ENCODE data around the gene MTMR3.
"Not testable (repeated sequence)": the region's sequence is repeated elsewhere in the genome, so short reads cannot be mapped to it uniquely, and the experiment has no call there.

The MTMR3 gene

DNA sequence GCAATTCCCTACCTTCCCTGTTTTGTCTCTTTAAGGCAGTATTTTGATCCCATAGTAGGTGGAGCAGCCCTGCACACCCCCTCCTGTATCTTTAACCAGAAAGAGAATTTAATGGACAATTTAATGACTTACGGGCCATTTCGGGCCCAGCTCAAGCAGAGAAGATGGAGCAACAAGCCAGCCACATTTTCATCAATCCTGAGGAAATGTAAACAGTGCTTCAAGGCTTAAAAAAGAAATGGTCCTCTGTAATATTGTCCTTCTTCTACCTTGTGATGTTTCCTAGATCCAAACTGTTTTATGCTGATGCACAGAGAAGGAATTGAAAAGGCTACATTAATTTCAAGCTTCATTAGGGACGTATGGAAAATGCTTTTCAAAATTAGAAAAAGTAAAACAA, 88.6 kb downstream of the MTMR3 start:
- no peak for DNase-seq

DNA sequence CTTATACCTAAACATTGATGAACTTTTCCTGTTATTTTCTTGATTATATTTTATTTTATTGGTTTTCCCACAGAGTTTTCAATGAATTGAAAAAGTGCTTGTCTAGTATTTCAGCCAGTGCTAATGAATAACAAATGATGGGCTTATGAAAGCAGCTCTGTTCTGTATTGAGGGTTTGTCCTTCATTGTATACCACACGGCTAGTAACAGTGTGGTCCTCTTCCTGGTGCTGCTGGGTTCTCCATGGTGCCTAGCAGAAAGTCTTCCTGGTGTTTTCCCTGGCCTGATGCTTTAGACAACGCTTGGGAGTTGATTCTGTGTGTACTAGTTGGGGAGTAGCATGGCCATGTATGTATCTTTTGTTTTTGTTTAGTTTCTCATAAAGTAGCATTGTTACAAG, 89.1 kb downstream of the MTMR3 start:
- DNase-seq, result no peak

DNA sequence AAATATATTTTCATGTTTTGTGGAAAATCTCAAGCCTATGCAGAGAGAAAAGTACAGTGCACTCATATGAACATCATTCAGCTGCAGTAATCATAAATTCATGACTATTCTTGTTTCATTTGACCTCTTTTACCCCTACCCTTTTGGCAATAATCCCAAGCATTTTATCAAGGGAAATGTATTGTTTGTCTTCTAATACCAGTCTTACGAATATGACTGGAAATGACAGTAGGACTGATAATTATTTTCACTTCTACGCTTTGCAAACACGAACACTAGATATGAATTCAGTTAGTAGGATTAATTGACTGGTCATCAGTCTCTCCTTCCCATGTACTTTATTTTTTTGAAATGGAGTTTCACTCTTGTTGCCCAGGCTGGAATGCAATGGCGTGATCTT, 90.3 kb downstream of the MTMR3 start:
- no peak for DNase-seq

DNA sequence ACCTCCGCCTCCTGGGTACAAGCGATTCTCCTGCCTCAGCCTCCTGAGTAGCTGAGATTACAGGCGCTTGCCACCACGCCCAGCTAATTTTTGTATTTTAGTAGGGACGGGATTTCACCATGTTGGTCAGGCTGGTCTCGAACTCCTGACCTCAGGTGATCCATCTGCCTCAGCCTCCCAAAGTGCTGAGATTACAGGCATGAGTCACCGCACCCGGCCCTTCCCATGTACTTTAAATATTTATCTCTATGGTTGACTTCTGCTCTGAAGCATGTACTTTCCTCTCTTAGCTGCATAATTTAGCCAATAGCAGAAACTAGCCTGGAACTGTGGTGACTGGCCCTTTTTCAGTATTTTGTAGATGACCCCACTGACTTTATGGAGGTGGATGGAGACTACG, 90.7 kb downstream of the MTMR3 start:
- not testable (repeated sequence) for DNase-seq

DNA sequence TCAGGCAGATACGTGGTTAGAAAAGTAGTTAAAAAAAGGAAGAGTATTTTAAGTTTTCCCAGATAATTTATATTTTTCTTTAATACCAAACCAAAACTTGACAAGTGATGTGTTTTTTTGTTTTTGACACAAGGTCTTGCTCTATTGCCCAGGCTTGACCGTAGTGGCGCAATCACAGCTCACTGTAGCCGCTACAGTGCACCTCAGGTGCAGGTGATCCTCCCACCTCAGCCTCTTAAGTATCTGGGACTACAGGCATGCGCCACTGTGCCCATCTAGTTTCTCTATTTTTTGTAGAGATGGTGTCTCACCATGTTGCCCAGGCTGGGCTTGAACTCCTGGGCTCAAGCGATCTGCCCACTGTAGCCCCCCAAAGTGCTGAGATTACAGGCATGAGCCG, 92.5 kb downstream of the MTMR3 start:
- no peak for DNase-seq

DNA sequence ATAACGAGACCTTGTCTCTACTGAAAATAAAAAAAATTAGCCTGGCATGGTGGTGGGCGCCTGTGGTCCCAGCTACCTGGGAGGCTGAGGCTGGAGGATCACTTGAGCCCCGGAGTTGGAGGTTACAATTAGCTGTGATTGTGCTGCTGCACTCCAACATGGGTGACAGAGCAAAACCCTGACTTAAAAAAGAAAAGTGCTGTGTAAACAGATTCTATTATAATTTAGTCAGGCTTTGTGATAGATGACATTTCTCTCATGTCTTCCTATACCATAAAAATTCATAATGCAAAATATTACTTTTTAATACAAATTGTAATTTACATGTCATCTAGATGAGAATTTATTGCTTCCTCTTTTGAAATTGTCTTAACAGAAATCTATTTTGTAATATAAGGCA, 94.1 kb downstream of the MTMR3 start:
- DNase-seq, result no peak

DNA sequence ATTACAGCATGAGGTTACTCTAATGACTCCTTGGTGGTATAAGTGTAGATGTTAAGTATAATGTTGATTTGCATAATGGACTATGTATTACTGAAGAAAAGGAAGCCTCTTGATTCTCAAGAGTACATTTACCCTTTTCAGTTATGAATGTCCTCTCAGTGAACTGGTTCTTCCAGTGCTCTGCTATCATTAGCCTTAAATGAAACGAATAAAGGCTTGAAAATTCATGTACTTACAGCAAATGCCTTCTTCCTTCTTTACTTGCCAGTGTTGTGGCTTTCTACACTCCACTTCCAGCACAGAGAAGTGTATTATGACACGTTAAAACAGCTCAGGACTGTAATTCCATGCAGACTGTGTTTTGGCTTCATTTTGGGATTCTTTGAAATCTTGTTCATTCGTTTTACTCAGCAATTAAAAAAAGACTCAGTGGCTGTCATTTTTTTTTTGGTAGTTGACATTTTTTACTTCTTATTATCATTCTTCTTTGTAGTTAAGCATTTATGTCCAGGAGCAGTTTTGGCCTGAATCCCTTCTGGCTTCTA, 96.9 kb downstream of the MTMR3 start:
- DNase-seq, result no peak

DNA sequence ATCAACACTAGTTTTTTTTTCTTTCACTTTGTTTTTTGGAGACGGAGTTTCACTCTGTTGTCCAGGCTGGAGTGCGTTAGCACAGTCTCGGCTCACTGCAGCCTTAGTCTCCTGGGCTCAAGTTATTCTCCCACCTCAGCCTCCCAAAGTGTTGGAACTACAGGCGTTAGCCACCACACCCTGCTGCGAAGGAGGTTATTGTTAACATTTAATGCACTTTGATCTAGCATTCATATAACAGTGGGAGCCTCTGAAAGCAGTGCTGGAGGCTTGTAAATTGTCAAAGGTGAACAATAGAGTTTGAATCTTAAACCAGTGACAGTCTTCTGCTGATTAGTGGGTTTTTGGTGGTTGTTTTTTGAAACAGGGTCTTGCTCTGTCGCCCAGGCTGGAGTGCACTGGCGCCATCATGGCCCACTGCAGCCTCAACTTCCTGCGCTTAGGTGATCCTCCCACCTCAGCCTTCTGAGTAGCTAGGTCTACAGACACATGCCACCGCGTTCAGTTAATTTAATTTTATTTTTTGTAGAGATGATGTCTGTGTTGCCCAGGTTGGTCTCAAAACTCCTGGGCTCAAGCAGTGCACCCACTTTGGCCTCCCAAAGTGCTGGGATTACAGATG, 100.4 kb downstream of the MTMR3 start:
- DNase-seq, result no peak

DNA sequence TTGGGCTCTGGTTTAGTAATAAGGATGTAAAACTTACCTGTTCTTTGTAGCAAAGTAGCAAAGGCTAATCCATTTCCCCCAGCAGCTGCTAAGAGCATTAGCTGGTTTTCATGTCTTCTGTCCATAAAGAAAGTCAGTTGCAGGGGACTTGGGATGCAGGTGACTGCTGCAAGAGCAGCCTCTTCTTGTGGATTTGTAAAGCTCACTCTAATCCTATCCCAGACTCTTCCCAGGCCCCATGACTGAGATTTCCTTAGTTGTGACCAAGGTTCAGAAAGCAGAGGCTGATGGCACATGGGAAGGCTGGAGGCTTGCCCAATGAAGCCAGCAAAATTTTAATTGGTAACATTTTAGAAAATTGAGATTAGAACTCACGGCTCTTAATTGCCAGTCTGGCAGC, 102.9 kb downstream of the MTMR3 start:
- no peak for DNase-seq

DNA sequence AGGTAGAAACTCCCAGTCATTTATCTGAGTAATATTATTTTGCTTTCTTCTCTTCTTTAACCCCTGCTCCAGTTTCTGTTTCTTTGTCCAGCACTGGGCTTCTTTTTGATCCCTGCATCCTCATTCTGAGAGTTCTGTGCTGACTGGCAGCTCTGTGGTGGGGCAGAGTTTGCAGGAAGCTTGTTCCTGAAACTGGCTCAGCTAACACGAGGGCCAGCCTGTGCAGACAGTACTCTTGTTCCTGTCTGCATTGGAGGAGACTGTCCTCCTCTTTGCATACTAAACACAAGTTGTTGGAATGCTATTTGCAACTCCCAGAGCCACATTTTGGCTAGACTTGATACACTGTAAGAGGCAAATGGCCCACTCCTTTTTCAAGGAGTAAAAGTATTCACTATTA, 104.2 kb downstream of the MTMR3 start:
- DNase-seq, result peak in 1 of 5 experiments; percentile 12

DNA sequence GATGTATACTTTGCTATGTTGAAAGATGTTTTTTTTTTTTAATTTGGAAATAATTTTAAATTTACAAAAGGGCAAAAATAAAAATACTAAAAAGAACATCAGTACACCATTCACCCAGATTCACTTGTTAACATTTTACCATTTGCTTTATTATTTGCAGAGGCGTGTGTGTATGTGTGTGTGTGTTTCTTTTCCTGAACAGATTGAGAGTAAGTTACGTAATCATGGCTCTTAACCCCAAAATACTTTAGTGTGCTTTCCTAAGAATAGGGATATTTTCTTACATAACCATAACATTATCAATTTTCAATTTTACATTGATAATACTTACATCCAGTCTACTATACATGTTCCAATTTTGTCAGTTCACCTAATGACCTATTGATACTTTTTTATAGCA, 105.7 kb downstream of the MTMR3 start:
- DNase-seq, result no peak

DNA sequence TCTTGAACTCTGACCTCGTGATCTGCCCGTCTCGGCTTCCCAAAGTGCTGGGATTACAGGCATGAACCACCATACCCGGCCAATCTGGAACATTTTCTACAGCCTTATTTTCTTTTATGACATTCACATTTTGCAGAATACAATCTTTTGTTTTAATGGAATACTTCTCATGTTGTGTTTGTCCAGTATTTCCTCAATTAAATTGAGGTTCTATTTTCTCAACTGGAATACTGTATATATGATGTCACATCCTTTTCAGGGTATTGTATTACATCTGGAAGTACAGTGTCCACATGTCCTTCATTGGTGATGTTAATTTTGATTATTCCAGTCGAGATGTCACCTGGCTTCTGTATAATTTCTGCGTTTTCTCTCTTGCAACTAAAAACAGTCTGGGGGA, 106.5 kb downstream of the MTMR3 start:
- no peak for DNase-seq

DNA sequence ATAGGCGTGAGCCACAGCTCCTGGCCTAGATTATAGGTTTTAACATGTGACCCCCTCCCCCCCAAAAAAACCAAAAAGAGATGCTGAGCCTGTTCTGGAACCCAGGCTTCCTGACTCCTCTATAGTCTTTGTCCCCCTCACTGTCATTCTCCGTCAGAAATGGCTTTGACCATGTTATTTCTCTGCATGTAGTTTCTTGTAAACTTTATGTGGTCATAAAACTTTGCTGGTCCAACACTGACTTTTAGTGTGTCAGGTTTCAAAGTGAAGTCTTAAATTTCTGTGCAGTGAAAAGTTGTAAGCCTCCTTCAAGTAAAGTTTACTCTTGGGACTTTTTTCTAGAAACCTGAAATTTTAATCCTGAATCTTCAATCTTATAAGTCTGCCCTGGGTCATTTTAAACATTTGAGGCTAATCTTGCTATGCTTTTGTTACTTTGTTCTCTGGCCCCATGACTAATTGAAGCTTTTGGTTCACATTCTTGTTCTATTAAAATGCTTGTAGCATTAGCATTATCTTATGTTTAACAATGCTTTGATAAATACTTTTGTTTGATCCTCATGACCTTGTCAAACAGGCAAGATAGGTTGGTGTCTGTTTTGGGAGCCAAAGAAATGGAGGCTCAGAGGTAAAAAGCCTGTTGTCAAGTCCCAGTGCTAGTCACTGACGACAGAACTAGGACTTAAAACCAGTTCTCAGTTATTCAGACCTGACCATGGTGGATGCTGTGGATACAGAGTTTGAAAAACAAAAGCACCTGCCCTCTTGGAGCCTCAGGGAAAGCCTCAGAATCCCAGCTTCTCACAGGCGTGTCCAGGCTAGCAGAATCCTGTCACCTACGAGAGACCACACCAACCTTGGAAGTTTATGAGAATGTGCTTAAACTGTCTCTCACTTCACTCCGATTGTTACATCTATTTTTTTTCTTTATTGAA, 109.6 kb downstream of the MTMR3 start:
- DNase-seq, result no peak

DNA sequence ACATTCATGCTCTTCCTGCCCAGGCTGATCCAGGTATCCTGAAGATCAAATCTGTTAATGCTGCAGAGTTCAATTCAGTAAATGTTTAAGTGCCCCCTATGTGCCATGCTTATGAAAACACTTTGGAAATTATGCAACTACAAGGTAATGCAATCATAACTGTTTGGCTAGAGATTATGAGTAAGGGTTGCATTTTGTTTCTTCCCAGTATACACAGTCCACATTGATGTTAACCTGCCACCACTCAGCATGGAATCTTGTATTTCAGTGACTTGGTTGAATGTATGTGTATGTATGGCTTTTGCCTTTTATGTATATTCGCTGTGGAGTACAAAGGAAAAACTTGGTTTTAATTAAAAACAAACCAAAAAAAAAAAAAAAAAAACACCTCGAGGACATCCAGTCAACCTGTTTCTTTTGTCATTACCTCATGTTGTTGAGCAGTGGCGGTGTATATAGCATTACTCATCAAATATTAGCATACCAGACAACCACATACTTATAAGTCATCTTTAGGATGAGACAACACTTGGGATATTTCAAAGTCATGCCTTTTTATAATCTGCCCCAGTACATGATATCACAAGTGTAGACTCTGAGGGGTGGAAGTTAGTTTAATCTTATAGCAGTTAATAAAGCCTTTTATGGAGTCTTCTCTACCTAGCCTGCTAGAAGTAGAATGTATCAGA, 111.2 kb downstream of the MTMR3 start:
- no peak for DNase-seq

DNA sequence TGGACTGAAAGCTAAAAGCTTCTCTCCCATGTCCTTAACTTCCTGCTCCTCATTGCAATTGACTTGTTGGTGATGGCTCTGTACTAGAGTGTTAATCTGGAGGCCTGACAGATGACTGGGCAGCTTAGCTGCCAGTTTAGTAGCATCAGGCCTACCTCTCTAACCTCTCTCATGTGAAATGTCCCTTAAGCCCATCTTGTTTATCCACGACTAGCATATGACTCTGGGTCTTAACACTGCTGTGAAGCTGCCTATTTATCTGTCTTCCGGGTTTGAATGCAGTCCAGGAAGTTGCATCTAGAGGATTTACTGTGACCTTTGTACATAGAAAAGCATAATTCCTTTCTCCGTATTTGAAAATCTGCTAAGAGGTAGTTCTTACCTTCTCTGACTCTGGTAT, 112.0 kb downstream of the MTMR3 start:
- DNase-seq, result peak in 1 of 5 experiments; percentile 6

DNA sequence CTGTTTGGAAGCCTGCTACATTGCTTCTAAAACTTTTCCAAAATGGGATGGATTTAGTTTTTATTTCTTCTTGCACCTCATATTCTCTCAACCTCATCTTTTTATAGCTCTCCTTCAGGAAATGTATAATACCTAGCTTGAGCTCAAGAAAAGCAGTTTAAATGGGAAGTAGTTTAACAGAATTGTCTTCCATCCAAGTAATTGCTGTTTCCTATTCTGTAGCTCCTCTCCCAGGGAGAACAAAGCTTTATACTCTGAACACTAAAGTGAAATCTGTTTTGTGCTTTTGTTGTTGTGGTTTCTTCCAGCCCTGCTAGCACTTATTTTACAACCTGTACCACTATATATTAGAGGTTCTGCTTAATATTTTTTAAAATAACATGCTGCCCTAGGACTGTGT, 114.1 kb downstream of the MTMR3 start:
- no peak for DNase-seq

DNA sequence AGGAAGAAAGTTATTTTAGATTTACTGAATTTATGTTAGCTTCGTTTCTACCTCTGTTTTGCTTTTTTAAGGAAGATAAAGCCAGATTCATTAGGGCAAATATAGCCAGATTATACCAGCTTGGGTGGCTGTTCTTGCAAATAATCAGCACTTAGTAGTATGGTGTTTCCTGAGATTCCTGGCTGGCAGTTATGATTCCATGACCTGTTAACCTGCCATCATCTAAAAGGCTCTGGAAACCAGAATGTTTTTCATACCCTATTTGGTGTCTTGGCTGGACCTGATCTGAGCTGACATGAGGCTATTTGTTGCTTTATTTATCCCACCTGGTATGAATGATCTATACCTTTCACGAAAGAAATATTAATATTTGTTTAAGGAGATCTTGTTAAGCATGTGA, 114.5 kb downstream of the MTMR3 start:
- DNase-seq, result no peak

DNA sequence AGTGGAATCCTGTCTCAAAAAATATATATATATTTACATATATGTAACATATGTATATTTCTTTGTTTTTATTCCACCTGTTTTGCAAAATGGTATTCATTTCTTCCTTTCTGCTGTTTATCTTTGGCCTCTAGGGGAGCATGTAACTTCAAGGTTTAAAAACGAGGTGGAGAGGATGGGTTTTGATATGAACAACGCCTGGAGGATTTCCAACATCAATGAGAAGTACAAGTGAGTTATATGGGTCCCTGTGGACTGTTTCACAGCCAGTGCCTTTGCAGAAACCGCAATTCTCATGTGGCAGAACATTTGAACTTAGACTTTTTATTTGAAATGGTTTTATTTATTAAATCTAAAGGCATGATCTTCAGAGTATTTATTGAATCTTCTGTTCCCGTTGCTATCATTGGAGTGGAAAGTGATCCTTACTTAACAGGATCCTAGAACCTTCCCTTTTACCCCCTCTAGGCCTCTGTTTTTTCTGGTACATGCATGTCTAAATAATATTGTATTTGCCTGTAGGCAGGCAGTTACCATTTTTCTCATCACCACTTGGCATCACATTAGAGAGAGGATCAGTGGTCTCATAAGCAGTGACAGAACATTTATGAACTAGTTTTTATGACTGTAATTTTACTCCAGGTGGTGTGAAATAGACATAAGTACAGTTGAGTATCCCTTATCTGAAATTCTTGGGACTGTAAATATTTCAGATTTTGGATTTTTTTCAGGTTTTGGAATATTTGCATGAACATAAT, 115.8 kb downstream of the MTMR3 start:
- DNase-seq, result peak in 1 of 5 experiments; percentile 35

DNA sequence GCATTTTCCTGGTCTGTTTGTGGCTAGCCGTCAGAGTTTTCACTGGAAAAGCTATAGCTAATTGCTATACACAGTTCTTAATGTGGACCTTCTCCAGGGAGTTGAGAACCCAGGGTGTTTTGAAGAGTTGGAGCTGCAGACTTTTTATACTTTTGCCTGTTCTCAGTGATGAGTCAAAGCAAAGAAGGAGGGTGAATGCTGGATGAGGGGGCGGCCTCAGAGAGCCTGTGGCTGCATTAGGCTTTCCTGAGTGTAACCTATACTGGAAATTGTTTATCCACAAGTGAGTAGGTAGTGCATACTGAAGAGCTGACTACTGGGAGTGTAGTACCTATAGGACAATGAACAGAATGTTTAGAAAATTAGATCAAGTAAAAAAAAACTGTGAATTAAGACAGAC, 117.6 kb downstream of the MTMR3 start:
- DNase-seq, result no peak

DNA sequence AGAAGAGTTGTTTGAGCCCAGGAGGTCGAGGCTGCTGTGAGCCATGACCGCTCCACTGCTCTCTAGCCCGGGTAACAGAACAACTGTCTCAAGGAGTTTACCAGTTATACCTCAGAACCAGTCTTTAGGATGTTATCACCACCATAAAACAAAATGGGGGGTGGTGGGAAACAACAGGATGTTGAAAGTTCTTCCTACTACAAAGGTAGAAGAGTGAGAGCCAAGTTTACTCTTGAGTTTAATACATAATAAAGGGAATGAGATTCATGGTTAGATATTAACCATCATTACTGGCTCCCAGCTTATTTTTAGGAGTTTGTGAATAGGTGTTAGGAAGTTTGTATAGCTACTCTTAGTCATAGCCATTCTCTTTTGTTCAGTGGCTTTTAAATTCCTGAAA, 118.5 kb downstream of the MTMR3 start:
- DNase-seq, result no peak

DNA sequence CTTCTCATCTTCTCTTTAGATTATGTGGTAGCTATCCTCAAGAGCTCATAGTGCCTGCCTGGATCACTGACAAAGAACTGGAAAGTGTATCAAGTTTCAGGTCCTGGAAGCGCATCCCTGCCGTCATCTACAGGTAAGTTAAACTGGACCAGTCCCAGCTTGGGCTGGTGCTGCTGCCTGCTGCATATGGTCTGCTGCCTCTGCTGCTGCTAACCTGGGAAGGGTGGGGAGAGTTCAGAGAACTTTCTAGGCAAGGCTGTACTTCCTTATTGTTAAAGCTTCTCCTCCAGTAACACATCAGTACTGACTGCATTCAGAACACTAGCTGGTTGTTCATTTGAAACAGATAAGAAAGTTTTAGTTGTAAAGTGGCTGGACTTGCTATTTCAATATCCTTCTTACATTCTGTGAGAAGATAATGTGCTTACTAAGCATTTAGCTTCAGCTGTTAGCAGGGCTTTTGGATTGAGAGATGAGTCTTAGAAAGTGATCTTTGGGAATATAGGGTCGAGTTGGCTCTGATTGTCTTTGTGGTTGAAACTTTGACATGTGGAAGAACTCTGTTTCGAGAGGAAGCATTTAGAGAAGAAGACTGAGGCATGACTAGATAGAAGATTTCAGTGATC, 120.0 kb downstream of the MTMR3 start:
- no peak for DNase-seq

DNA sequence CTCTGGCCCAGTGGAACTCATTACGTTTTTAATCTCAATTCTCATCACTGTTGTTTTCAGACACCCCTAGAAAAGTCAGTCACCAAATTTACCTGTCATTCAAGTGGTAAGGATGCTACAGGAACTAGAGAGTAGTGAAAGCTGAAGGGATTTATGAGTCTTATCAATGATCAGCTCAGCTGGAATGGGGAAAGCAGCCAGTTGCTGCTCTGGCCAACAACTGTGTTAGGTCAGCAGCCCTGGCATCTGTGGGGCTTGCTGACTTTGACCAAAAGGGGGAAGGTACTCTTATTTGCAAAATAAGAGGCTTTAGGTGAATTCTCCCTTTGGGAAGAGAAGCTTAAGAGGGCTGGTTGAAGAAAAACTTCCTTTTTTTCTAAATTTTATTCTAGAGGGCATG, 121.1 kb downstream of the MTMR3 start:
- no peak for DNase-seq

Measured in T-helper 2 cell (primary cell).